ENCODE results near the gene KLHDC7A.

KLHDC7A gene

GRCh38 chr1:18501833-18502232, 21.1 kb downstream of the KLHDC7A start:
- DNase-seq (ENCODE audit: low spot score) (no peak), FAIRE-seq (no peak)

- FAIRE-seq (no peak), DNase-seq (ENCODE audit: low spot score) (no peak)
These were observed 23.9 kb downstream of the KLHDC7A start for GRCh38 chr1:18504609-18505008.

- FAIRE-seq: no peak
- DNase-seq (ENCODE audit: low spot score): no peak
These were observed 24.9 kb downstream of the KLHDC7A start for GRCh38 chr1:18505666-18506065.

GRCh38 chr1:18508084-18508483, 27.4 kb downstream of the KLHDC7A start:
- no peak for DNase-seq (ENCODE audit: low spot score)
- no peak for FAIRE-seq

- FAIRE-seq (no peak), DNase-seq (ENCODE audit: low spot score) (no peak)
These were observed 30.6 kb downstream of the KLHDC7A start for GRCh38 chr1:18511149-18511873.

- FAIRE-seq (no peak), DNase-seq (ENCODE audit: low spot score) (no peak)
These were observed 31.1 kb downstream of the KLHDC7A start for GRCh38 chr1:18511874-18512150.

GRCh38 chr1:18512883-18513282, 32.2 kb downstream of the KLHDC7A start:
- DNase-seq (ENCODE audit: low spot score): no peak
- no peak for FAIRE-seq

GRCh38 chr1:18513995-18514394, 33.3 kb downstream of the KLHDC7A start:
- no peak for FAIRE-seq
- DNase-seq (ENCODE audit: low spot score): no peak

- DNase-seq (ENCODE audit: low spot score): no peak
- FAIRE-seq: no peak
These were observed 34.5 kb downstream of the KLHDC7A start for GRCh38 chr1:18515120-18515667.

GRCh38 chr1:18516473-18516872, 35.7 kb downstream of the KLHDC7A start:
- no peak for FAIRE-seq

GRCh38 chr1:18526436-18527275, 45.9 kb downstream of the KLHDC7A start:
- FAIRE-seq: no peak
- DNase-seq (ENCODE audit: low spot score): no peak

More at GRCh38 chr1:18516473-18516872, 35.7 kb downstream of the KLHDC7A start:
- DNase-seq (ENCODE audit: low spot score): no peak

- no peak for DNase-seq (ENCODE audit: low spot score)
- FAIRE-seq: no peak
These were observed 46.8 kb downstream of the KLHDC7A start for GRCh38 chr1:18527514-18527913.

- DNase-seq (ENCODE audit: low spot score): no peak
- no peak for FAIRE-seq
These were observed 47.2 kb downstream of the KLHDC7A start for GRCh38 chr1:18527921-18528320.

- FAIRE-seq: no peak
These were observed 47.9 kb downstream of the KLHDC7A start for GRCh38 chr1:18528616-18529015.

GRCh38 chr1:18529714-18530113, 49.0 kb downstream of the KLHDC7A start:
- FAIRE-seq (no peak), DNase-seq (ENCODE audit: low spot score) (no peak)

More at GRCh38 chr1:18528616-18529015, 47.9 kb downstream of the KLHDC7A start:
- DNase-seq (ENCODE audit: low spot score): no peak

GRCh38 chr1:18530587-18531502, 50.1 kb downstream of the KLHDC7A start:
- peak; percentile 18 for DNase-seq (ENCODE audit: low spot score)
- FAIRE-seq: no peak

- FAIRE-seq (no peak), DNase-seq (ENCODE audit: low spot score) (no peak)
These were observed 50.7 kb downstream of the KLHDC7A start for GRCh38 chr1:18531503-18531845.

- DNase-seq (ENCODE audit: low spot score) (no peak), FAIRE-seq (no peak)
These were observed 51.9 kb downstream of the KLHDC7A start for GRCh38 chr1:18532390-18533170.

GRCh38 chr1:18533259-18533658, 52.5 kb downstream of the KLHDC7A start:
- FAIRE-seq: no peak

GRCh38 chr1:18534810-18535205, 54.1 kb downstream of the KLHDC7A start:
- no peak for DNase-seq (ENCODE audit: low spot score)
- FAIRE-seq: no peak

More at GRCh38 chr1:18533259-18533658, 52.5 kb downstream of the KLHDC7A start:
- no peak for DNase-seq (ENCODE audit: low spot score)

All from RCC 7860 (cell line).